ENCODE measurements around the gene ALK. TPM values are rescaled to one million over a fixed set of nuclear protein-coding genes. Genes with fewer than 3 reads are reported as not detected.

The ALK gene
- total RNA-seq, 1 donor from 2014 or later: not detected

- DNase-seq (ENCODE audit: low spot score): no peak
- intact Hi-C loops (cut with DNase I): no loop called here
Measured at GRCh38 chr2:29526587-29527586, 394.5 kb downstream of the ALK start.

DNA sequence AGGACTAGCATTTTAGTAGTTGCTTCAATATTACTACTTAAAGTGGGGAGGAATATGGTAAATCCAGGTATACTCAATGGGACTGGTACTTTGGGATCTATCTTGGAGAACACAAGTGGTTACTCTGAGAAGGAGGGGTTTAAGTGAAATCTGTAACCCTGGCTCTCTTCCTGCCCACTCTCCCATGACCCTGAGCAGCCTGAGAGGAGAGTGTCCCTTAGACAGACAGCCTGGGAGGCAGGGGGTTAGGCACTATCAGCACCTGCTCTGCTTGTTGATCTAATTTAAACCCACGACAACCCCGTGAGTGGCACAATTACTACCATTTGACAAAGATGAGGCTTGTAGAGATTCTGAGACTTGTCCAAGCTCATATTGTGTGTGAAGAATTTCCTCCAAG lies 395.5 kb downstream of the ALK start:
- intact Hi-C loops (cut with DNase I): no loop called here
- DNase-seq (ENCODE audit: low spot score): no peak

GRCh38 chr2:29524652-29525051 lies 396.7 kb downstream of the ALK start:
- intact Hi-C loops (cut with DNase I): no loop called here

GRCh38 chr2:29522951-29523669 lies 398.3 kb downstream of the ALK start:
- no peak for DNase-seq (ENCODE audit: low spot score)
- intact Hi-C loops (cut with DNase I): no loop called here

More at GRCh38 chr2:29524652-29525051, 396.7 kb downstream of the ALK start:
- no peak for DNase-seq (ENCODE audit: low spot score)

- intact Hi-C loops (cut with DNase I): no loop called here
- no peak for DNase-seq (ENCODE audit: low spot score)
Measured at GRCh38 chr2:29520001-29520400, 401.4 kb downstream of the ALK start.

- no peak for DNase-seq (ENCODE audit: low spot score)
- intact Hi-C loops (cut with DNase I): no loop called here
Measured at GRCh38 chr2:29519338-29519925, 402.0 kb downstream of the ALK start.

DNA sequence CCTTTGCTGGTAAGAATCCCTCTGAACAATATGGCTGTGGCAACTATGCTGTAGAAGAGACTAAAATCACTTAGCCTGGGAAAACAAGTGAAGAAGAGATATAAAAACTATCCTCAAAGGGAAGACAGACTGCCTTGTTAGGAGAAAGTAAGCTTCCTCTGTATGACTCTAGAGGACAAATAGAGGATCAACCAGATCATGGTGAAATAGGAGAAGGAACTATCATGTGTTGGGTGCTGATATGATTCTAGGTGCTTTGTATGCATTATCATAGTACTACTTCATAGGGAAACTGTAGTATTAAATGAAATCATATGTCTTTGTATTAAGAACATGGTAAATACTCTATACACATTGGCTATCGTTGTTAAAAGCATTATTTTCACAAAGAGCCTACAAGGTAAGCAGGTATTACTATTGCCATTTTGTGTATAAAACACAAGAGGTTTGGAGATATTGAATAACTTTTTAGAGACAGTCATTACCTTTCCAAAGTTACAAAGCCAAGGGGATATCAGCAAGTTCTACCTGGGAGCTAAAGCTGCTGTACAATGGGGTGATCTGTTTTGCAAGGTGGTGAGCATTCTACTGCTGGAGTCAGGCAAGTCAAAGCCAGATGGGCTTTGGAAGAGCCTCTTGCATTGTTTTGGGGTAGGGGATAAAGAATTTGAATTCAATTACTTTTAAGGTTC lies 402.6 kb downstream of the ALK start:
- intact Hi-C loops (cut with DNase I): no loop called here
- DNase-seq (ENCODE audit: low spot score): no peak

DNA sequence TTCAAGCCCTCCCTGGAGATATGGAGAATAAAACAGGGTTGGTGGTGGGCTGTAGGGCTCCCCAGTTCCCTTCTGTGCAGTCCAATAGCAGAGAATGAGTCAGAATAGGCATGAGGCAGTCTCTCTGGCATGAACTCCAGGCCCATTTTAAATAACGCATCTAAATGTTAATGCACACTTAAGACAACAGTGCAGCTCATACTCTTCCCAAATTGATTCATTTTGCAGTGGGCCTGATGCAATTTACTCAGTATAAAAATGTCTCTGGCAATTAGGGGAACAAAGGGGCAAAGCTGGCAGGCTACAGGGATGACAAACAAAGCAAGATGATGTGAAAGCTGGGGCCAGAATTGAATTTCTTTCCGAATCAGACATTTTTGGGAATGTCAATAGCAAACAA lies 403.4 kb downstream of the ALK start:
- intact Hi-C loops (cut with DNase I): no loop called here
- DNase-seq (ENCODE audit: low spot score): no peak

DNA sequence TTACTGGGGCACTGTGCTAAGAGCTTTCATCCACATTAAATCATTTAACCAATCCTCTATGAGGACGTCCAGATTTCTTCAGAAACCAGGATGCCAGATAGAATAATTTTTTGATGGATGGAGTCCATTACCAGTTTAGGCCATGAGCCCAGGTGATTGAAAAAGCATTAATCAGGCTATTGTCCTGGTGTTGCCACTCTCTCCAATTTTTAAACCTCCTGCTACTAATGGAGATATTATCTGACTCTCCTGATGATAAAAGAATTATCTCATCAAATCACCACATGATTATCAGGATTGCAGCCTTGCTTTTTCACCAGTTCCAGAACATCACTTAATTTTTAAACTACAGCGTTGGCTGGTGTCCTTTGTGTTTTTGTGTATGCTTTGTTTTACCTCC lies 404.0 kb downstream of the ALK start:
- intact Hi-C loops (cut with DNase I): no loop called here

DNA sequence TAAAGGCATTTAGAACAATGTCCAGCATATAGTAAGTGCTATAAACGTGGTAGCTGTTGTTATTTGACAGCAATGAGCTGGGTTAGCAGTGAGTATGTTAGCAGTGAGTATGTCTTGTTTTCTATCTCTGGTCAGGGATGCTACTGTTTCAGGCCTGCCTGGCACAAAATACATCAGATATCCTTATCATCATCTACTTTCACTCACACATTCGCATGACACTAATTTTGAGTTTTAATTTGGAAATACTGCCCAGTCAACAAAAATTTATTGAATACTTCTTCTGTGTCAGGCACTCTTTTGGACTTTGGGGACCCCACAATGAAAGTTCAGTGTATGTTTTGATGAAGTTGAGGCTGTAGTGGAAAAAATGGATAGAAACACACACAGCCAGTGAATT lies 404.6 kb downstream of the ALK start:
- no peak for DNase-seq (ENCODE audit: low spot score)
- intact Hi-C loops (cut with DNase I): no loop called here

More for the DNA sequence above, 404.0 kb downstream of the ALK start:
- DNase-seq (ENCODE audit: low spot score): no peak

DNA sequence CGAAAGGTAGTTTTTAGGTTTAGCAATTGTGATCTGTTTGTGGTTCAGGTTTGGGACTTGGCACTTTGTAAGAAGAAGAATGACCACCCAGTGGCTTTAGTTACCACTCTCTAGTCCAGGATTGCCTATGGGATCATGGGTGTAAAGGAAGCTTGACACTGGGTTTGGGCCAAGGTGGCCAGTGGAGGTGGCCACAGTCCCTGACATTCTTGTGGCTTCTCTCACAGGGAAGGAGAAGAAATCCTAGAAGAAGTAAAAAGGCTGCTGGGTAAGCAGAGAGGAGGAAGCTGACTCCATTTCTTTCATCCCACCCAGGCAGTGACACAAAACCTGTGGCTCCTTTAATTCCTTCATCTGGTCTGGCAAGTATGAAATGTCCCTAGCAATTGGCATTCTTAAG lies 411.5 kb downstream of the ALK start:
- DNase-seq (ENCODE audit: low spot score): no peak
- intact Hi-C loops (cut with DNase I): no loop called here

DNA sequence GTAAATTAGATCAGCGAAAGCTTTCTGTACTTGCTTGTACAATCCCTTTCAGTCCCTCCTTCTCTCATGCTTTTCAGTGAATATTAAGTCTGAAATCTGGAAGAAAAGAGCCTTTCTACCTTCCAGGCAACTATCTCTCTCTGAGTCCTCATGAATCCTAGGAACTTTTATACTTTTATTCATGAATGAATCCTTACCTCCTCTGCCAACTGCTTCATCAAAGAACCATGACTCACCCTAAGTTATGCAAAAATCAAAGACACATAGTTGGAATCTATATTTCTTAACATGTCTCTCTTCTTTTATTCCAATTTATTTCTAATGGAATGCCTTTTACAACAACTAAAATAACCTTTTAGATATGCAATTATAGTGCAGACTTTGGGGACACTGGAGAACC lies 412.0 kb downstream of the ALK start:
- no peak for DNase-seq (ENCODE audit: low spot score)
- intact Hi-C loops (cut with DNase I): no loop called here

DNA sequence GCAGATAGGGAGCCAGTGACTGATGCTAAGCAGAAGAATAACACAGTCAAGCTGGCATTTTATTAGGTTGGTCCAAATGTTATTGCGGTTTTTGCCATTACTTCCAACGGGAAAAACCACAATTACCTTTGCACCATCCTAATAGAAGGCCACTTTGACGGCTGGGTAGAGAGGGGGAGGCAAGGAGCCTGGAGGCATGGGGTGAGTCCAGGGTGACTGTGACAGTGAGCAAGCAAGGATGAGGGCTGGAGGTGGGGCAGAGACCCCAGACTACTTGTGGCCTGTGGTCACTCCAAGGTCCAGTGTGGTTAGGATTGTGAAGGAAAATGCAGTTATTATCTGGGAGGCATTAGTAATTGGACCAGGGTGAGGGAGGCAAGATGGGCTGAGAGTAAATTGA lies 416.6 kb downstream of the ALK start:
- no peak for DNase-seq (ENCODE audit: low spot score)
- intact Hi-C loops (cut with DNase I): no loop called here

GRCh38 chr2:29502460-29502911 lies 418.9 kb downstream of the ALK start:
- intact Hi-C loops (cut with DNase I): no loop called here

GRCh38 chr2:29497375-29497774 lies 424.0 kb downstream of the ALK start:
- intact Hi-C loops (cut with DNase I): no loop called here
- DNase-seq (ENCODE audit: low spot score): no peak

More at GRCh38 chr2:29502460-29502911, 418.9 kb downstream of the ALK start:
- DNase-seq (ENCODE audit: low spot score): no peak

- intact Hi-C loops (cut with DNase I): no loop called here
Measured at GRCh38 chr2:29496198-29496597, 425.2 kb downstream of the ALK start.

DNA sequence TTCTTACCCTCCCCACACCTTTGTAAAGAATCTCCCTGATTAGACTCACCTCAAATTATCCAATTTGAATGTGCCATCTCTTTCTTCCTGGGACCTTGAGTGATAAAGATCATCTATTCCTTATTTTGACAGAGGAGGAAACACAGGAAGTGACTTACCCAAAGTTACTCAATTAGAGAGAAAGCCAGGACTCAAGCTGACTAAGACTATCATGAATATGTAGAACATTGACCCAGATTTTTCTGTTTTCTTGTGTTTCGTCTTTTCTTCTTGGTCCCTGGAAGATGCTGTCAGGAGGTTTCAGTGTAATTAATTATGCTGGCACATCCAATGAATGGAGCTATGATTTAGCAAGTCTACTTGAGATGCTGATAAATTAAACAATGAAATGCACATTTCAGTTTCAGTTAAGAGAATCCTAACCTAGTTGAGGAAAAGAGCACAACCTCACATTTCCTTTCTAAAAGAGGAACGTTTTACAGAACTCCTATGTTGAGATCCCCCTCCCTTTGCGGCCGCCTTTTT lies 425.8 kb downstream of the ALK start:
- no peak for DNase-seq (ENCODE audit: low spot score)
- intact Hi-C loops (cut with DNase I): no loop called here

More at GRCh38 chr2:29496198-29496597, 425.2 kb downstream of the ALK start:
- no peak for DNase-seq (ENCODE audit: low spot score)

DNA sequence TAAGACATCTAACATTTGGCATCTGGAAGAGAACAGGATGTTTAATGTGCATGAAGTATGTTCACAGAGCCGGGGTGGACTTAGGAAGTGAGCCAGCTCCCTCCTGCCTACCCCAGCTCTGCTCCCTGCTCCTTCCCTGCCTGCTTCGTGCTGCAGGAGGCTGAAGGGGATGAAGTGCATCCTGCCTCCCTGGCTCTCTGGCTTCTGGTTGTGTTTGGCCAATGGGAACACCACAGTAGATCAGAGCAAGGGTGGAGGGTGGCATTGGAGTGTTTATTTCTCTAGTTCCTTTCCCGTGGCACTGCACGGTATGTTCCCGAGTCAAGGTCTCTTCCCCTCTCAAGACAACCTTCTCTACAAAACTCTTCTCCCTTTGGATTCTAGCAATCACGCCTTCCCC lies 426.3 kb downstream of the ALK start:
- intact Hi-C loops (cut with DNase I): no loop called here
- DNase-seq (ENCODE audit: low spot score): no peak

- DNase-seq (ENCODE audit: low spot score): no peak
- intact Hi-C loops (cut with DNase I): no loop called here
Measured at GRCh38 chr2:29492701-29493100, 428.7 kb downstream of the ALK start.
